SIG-M5 treated with dmso at 0.1 percent for 504 hours (cell line): ENCODE measurements around the gene SLC25A17.
"Not testable (repeated sequence)": the region's sequence is repeated elsewhere in the genome, so short reads cannot be mapped to it uniquely, and the experiment has no call there.

Source experiments
- DNase-seq: peaks from one replicate; lab custom pipeline; 2025; ENCODE audit not compliant: unreplicated experiment; lab: John Stamatoyannopoulos, UW

The SLC25A17 gene

GRCh38 chr22:40819599-40820140 lies 524 bp upstream of the SLC25A17 start:
- peak; percentile 50 for DNase-seq

DNA sequence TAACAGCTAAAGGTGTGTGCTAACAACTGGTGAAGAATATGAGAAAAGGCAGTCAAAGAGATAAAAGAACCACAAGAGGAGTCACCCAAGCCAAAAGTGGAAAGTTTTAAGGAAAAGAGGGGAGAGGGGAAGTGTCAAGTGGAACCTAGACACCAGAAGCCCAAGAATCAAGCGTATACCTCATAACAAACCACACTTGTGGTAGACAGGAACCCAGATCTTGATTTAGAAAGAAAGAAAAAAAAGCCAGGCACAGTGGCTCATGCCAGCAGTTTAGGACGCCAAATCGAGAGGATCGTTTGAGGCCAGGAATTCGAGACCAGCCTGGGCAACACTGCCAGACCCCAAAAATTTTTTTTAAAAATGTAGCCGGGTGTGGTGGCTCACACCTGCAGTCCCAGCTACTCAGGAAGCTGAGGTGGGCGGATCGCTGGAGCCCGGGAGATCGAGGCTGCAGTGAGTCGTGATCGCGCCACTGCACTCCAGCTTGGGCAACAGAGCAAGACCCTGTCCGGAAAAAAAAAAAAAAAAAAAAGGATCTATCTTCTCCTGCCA lies 877 bp downstream of the SLC25A17 start:
- DNase-seq: peak; percentile 18

- peak; percentile 18 for DNase-seq
These were observed 1.4 kb downstream of the SLC25A17 start for GRCh38 chr22:40817737-40818136.

GRCh38 chr22:40813912-40814315 lies 5.2 kb downstream of the SLC25A17 start:
- DNase-seq: no peak

DNA sequence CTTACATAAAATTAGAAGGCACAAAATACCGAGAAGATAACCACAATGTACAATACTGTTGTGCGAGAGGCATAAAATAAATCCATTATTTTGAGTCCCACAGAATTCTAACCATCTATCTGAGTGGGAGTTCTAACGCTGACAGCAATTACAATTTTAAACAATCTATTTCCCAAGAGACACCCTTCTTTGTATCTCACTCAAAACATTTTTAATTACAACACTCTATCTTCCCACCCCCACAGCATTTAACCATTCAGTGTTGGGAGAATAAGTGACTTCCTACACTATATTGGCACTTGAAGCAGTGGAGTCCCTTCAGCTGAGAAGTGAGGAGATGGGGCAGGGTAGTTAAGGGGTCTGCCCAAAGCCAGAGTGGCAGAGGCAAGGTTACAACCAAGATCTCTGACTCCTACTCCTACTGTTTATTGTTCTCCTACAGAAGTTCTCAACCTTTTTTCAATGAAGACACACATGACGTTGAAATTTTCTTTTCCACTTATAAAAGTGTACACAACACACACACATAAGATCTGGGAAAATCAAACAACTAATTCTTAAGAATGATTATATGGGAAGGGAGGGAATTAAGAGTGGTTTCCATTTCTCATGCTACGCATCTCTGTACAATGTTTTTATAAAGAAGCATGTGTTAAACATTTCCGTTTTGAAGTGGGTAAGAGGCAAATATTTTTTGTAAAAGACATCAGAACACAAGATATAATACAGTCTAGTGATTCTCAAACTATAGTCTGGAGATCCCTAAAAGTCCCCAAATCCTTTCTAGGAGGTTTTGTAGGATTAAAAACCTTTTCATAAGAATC lies 10.9 kb downstream of the SLC25A17 start:
- DNase-seq: no peak

GRCh38 chr22:40806711-40807110 lies 12.4 kb downstream of the SLC25A17 start:
- no peak for DNase-seq

- no peak for DNase-seq
These were observed 13.4 kb downstream of the SLC25A17 start for GRCh38 chr22:40805699-40806203.

DNA sequence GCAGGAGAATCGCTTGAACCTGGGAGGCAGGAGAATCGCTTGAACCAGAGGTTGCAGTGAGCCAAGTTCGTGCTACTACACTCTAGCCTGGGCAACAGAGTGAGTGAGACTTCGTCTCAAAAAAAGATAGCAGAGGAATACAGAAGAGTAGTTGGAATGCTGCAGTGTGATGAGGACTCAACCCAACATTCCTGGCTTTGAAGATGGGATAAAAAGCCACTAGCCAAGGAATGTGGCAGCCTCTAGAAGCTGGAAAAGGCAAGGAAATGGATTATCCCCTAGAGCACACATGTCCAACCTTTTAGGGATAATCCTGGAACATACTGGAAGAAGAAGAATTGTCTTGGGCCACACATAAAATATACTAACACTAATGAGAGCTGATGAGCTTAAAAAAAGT lies 13.9 kb downstream of the SLC25A17 start:
- DNase-seq: no peak

DNA sequence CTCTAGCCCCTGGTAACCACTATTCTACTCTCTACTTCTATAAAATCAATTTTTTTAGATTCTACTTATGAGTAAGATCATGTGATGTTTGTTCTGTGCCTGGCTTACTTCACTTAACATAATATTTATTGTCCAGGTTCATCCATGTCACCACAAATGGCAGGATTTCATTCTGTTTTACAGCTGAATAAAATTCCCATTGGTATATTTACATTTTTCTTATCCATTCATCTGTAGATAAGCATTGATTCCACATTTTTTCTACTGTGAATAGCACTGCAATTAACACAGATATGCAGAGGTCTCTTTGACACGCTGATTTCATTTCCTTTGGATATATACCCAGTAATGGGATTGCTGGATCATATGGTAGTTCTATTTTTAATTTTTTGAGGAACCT lies 15.8 kb downstream of the SLC25A17 start:
- DNase-seq: no peak

- no peak for DNase-seq
These were observed 20.1 kb downstream of the SLC25A17 start for GRCh38 chr22:40799008-40799407.

DNA sequence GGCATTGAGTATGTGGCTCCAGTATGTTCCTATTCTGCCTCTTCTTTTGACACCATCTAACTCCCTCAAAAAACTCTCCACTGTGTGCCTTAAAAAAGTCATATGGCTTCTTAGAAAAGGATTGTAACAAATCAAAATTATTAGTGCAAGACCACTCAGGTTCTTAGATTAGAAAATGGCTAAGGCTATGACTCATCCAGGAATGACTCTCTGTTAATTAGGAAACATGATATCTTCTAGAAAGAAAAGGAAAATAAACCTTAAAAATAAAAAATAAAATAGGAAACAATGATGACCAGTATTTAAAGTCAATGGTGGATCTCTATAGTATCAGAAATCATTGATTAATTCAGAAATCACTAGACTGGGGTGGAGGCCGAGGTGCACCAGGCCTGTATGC lies 21.7 kb downstream of the SLC25A17 start:
- DNase-seq: no peak

- DNase-seq: no peak
These were observed 26.7 kb downstream of the SLC25A17 start for GRCh38 chr22:40792451-40792850.

- no peak for DNase-seq
These were observed 27.9 kb downstream of the SLC25A17 start for GRCh38 chr22:40791241-40791640.

DNA sequence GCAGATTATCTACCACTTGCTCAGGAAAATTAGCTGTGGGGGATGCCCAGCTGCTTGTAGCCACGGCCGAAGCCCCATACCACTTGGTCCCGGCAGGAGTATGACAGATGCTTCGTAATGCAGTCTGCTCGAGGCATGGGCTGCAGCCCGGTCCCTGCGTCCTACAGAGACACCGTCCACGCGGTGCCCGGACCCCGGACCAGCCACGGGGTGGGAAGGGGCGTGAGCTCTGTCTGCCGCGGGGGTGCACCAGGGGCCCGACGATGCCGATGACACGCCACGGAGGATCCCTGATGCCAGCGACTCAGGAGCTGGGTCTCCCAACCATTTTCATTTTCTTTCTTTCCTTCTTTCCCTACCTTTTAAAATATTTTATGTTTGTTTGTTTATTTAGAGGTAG lies 30.0 kb downstream of the SLC25A17 start:
- DNase-seq: no peak

GRCh38 chr22:40782521-40782920 lies 36.6 kb downstream of the SLC25A17 start:
- no peak for DNase-seq

DNA sequence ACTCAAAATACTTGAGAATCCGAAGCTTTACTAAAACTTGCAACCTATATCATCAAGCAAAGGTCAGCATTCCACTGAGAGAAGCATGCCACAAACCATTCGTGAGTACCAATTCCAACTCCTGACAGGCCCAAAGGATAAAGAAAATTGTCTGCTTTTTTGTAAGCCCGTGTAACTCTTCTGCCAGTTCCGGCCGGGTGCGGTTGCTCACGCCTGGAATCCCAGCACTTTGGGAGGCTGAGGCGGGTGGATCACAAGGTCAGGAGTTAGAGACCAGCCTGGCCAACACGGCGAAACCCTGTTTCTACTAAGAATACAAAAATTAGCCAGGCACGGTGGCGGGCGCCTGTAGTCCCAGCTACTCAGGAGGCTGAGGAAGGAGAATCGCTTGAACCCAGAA lies 37.4 kb downstream of the SLC25A17 start:
- DNase-seq: not testable (repeated sequence)

GRCh38 chr22:40769761-40770160 lies 49.4 kb downstream of the SLC25A17 start:
- no peak for DNase-seq

DNA sequence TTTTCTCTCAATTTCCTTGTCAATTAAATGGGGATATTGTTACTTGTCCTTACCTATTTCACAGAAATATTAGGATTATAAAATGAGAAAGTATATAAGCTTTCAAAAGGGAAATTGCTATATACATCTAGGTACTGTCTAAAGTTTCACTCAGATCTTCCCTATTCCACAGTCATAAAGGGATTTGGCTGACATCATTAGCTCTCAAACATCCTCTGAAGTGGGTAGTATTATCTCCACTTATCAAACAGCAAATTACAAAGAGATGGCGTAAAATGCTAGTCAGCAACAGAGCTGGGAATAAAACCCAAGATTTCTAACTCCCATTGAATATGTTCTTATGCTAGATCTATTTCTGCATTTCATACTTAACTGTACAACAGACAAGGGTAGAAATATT lies 50.9 kb downstream of the SLC25A17 start:
- no peak for DNase-seq

- no peak for DNase-seq
These were observed 52.2 kb downstream of the SLC25A17 start for GRCh38 chr22:40766956-40767355.

DNA sequence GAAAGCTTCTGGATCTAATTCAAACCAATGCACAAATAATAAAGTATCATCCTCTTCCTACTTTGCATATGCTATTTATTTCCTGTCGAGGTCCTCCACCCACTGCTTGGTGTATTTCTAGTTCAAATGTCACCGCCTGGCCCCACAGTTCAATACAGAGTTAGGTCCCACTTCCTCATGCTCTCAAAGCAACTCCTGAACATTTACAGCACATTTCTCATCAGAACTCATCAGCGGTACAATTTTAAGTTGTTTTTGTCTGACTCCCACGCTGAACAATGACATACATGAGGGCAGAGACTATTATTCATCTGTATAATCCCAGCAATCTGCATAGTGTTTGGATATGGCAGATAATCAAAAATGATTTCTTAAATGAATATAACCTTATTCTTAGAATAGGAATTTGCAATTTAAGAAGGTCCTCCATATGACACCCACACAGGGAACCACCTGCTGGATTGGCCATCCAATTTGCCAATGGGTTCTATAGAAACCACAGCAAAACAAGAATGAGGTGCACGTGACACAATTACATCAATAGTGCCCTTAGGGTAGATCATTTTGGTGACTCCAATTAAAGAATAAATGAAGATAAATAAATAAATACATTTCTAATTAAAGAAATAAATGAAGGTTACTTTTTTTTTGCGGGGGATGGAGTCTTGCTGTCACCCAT lies 54.2 kb downstream of the SLC25A17 start:
- DNase-seq: peak; percentile 18

DNA sequence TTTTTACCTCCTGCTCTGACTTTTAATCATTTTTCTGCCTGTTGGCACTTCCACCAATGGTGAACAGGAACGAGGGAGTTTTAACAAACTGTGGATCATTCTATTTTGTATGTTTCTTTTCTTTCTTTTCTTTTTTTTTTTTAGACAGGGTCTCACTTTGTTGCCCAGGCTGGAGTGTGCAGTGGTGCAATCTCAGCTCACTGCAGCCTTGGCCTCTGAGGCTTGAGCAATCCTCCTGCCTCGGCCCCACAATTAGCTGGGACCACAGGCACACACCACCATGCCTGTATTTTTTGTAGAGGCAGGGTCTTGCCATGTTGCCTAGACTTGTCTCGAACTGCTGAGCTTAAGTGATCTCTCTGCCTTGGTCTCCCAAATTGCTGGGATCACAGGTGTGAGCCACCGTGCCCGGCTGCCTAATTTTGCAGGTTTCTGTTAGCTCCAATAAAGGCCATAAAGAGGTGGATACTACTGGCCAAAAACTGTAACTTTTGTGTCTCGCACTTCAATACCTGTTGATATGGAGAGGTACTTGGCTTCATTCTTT lies 59.8 kb downstream of the SLC25A17 start:
- no peak for DNase-seq
